SKM-1 treated with dmso at 0.1 percent for 144 hours (cell line): ENCODE data around the gene SUPT5H.

Experiments used
- DNase-seq: peaks from one replicate; lab custom pipeline; 2025; ENCODE audit not compliant: unreplicated experiment; lab: John Stamatoyannopoulos, UW

The SUPT5H gene

DNA sequence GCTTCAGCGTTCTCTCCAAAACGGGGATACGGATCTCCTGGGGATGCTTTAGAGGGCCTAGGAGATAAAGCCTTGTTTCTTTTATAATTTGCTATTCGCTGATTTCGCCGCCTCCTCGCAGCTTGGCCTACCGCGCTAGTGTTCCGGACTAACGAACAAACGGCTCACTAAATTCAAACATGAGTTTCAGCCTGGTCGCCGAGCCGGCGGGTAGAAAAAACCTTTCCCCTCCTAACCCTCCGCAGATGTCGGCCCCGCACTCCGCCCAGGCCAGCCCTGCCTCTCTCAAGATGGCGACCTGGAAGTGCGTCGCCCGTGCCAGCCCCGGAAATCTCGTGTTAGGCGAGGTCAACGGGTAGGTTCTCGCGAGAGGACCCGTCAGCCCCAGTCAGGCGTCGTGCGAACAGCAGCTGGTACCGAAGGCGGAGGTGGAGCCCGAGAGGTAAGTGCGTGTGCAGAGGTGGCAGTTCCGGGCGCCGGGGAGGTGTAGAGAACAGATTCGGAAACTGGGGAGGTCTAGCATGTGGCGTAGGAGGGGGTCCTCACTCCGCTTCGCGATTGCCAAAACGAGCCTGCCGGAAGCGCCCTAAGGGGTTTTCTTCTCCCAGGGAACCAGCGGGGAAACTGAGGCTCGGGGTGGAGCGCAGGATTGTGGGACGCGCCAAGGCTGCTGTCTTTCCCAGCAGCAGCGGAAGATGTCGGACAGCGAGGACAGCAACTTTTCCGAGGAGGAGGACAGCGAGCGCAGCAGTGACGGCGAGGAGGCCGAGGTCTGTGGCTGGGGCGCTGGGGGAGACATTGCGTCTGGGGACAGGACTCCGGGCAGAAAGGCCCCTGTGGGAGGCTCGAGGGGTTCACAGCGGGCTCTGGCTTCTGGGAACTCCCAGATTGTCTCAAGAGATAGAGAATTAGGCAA is at the start of gene SUPT5H:
Gene SUPT5H (plus strand): TSS at position 387 of the 916 bp plus-strand sequence. CDS start 309 bp downstream, at position 696.
- peak; percentile 94 for DNase-seq

DNA sequence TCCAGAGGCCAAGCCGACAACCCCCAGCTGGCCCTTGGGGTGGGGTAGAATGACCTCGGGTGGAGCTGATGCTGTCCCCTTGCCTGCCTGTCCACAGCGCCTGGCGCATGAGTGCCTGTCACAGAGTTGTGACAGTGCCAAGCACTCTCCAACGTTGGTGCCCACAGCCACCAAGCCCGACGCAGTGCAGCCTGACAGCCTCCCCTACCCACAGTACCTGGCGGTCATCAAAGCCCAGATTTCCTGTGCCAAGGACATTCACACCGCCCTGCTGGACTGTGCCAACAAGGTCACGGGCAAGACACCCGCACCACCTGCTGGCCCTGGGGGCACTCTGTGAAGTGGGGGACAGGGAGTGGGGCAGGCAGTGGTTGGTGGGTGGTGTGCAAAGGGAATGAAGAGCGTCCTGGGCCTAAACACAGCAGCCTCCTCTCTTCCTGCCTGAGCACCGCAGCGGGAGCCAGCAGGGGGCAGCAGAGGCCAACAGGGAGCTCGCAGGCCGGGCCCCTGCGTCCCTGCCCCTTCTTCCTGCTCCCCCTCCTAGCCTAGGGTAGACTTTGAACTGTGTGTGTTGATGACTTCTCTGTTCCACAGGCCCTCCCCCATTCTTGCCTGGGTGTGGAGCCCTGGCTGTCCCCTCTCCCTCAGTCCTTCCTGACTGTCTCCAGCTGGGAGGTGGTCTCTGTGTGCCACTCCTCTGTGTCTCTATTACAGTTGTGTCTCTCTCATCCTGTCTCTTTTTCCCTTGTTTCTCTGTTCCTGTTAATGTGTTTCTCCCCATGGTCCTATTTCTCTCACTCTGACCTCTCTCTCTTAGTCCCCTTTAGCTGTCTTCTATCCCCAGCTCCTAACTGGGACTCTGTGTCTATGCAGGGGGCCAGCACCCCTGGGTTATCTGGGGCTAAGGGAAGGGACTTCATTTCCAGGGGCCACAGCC is 47.8 kb upstream of the SUPT5H start:
- peak; percentile 87 for DNase-seq

DNA sequence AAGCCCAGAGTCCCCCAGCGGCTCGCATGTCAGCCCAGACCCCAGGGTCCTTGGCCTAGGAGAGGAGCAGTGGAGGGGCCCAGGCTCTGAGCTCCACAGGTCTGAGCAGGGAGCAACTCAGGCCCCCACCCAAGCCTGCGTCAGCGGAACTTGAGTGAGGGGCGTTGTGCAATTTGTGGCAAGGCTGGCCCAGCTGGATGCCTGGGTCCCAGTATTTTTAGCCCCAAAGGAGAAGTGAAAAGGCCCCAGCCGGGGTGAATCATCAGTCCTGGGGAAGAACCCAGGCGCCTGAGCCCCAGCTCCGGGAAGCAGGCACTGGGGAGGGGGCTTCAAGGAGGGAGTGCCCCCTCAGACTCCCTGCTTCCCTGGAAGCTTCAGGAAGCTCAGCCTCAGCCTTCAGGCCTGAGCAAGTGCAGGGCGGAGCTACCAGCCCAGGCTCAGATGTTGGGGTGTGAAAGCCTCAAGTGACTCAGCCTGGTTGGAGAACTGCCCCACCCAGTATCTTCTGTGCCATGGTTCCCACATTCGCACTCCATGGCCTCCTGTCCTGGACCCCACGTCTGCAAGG is 47.0 kb upstream of the SUPT5H start:
- DNase-seq: peak; percentile 86

DNA sequence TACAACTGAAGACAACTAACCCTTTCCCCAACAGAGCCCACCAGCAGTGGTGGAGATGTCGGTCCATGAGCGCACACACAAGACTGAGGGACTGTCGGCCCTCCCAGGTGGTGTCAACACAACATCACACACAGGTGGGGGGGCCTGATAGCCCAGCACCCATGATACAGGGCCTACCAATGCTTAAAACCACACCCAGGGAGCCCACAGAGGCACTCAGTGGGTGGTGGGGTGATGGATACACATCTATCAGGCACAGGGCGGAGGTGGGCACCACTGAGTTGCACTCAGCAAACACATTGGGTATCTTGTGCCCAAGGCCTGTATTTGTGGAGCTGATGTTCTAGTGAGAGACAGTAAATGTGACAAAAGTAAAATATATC is 45.7 kb upstream of the SUPT5H start:
- no peak for DNase-seq

DNA sequence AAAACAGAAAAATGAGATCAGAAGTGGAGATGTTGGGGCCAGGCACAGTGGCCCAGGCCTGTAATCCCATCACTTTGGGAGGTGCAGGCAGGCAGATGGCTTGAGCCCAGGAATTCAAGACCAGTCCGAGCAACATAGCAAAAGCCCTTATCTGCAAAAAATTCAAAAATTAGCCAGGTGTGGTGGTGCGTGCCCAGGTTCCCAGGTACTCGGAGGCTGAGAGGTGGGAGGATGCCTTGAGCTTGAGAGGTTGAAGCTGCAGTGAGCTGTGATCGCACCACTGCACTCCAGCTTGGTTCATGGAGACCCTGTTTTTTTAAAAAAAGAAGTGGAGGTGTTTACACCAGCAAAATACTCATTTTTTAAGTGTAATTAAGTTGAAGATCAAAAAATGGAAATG is 45.3 kb upstream of the SUPT5H start:
- no peak for DNase-seq

DNA sequence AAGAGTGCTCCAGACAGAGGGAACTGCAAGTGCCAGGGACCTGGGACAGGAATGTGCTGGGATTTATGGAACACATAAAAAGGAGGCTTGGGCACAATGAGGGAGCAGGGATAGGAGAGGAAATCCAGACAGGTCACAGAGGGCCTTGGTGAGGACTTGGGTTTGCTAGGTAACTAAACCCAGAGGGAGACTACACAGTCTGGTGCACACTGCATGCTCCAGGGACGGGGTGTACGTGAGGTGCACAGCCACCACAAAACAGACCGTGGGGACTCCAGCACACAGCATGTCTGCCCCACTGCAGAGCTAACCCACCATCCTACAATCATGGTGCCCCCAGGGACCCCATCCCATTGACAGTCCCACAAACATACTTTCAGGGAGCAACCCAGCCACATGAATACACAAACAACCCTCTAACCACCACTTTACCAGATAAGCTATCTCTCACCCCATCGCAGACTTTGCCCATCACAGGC is 44.3 kb upstream of the SUPT5H start:
- DNase-seq: no peak

DNA sequence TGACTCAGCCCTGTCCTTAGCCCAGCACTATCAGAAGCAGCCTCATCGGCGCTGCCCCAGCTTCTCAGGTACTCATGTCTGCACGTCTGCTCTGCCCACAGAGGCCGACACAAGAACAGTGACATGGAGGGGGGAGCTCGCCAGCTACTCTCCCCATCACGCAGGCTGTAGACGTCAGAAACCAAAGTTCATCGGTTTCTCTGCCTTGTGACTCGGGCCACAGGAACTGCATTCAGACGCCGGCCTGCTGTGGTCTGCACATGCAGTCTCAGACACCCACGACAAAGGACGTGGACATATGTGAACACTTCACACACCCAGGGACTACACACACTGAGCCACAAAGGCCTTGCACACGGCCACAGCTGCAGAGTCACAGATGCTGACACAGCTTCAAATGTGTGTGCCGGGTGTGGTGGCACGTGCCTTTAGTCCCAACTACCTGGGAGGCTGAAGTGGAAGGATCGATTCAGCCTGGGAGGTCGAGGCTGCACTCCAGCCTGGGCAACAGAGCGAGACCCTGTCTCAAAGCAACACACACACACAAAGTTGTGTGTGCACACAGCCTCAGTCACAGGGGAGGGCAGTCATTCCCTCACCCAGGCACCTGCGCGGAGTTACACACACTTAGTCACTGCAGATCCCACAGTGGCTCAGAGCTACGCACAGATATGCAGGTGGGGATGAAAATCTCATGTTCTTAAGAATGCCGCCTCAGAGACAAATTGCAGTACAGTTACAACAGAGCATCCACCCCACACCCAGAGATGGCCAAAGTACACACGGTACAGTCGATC is 43.6 kb upstream of the SUPT5H start:
- no peak for DNase-seq

DNA sequence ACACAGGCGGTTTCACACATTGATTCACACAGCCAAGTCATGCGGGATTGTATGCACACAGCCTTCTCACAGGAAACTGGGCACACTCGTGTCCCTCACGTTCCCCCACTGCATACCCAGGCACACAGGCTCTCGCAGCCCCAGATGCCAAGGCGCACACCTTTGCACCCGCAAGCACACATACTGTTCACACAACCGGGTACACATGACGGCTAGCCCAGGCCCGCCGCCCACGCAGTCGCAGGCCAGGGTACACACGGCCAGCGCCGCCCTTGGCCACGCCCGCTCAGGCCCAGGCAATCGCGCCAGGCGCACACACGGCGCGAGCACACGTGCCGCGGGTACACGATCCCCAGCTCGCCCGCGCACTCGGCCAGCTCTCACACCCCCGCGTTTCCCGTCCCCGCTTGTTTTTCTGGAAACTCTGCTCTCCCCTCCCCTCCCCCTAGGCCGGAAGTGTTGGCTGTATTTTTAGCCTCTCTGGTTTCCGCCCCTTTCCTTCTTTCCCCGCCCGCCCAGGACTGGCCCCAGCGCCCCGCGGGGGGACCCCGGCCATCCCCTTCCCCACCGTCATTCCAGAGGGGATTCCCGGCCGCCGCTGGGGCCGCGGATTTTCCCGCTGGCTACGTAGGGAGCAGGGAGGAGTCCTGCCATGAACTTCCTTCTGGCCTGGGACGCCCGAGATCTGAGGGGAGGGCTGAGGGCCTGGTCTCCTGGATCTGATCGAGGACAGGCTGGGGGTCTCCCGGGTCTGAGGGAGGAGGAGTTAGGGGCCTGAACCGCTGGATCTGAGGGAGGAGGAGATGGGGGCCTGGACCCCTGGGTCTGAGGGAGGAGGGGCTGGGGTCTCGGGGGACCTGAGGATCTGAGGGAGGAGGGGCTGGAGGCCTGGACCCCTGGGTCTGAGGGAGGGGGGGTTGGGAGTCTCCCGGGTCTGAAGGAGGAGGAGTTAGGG is 42.8 kb upstream of the SUPT5H start:
- peak; percentile 80 for DNase-seq

DNA sequence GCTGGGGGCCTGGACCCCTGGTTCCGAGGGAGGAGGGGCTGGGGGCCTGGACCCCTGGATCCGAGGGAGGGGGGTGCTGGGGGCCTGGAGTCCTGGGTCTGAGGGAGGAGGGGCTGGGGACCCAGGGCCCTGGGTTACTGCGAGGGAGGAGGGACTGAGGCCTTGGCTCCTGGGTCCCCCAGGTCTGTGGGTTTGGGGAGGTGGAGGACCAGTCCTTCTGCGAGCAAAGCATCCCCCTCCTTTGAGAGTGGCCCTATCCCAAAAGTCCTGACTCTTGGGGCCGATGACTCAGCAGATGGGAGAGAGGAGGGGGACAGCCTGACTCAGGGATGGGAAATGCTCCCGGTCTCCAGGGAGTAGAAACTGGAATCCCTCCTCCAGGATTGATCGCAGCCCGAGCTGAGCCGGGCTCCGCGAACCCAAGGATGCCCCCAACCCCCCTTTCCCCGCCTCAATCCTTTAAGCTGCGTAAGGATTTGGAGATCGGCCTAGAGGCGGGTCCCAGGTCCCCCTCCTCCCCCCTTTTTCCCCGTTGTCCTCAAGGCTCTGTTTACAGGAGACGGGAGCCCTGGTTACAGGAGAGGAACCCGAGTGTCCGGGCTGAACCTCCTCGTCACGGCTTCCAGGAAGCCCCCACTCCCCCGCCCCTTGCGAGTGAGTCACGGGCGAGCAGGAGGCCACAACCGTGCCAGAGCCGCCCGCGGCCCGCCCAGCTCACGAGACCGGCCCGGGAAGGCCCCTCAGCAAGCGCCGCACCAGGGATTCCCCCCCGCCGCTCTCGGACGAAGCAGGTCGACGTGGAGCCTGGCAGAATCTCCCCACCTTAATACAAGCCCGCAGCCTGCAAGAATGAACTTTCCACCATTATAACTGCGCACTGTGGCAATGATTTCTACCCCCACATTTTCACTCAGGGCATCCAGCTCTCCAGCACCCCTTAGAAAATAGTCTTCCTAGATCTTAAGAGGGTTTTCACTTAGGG is 41.8 kb upstream of the SUPT5H start:
- DNase-seq: peak; percentile 78

DNA sequence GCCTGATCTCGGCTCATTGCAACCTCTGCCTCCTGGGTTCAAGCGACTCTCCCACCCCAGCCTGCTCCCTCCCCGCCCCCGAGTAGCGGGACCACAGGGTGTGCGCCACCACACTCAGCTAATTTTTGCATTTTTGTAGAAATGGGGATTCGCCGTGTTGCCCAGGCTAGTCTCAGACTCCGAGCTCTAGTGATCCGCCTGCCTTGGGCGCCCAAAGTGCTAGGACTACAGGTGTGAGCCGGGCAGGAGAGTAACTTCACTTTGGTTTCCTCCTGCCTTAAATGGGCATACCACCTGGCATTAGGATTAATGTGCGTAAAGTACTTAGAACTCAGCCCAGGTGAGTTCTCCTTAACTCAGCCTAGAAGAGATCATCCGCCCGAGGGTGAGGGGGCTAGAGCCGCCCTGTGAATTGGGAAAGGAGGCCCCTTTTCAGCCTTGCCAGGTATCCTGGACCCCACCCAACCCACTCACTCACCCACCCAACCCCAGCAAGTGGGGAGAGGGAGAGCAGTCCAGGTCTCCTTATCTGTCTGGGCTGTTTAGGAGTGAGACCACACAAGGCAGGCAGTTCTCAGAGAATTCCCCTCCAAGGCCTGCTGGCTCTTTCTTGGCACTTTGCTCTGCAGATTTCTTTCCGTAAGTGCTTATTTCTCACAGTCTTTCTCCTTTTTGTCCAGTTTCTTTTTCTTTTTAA is 40.0 kb upstream of the SUPT5H start:
- DNase-seq: no peak

DNA sequence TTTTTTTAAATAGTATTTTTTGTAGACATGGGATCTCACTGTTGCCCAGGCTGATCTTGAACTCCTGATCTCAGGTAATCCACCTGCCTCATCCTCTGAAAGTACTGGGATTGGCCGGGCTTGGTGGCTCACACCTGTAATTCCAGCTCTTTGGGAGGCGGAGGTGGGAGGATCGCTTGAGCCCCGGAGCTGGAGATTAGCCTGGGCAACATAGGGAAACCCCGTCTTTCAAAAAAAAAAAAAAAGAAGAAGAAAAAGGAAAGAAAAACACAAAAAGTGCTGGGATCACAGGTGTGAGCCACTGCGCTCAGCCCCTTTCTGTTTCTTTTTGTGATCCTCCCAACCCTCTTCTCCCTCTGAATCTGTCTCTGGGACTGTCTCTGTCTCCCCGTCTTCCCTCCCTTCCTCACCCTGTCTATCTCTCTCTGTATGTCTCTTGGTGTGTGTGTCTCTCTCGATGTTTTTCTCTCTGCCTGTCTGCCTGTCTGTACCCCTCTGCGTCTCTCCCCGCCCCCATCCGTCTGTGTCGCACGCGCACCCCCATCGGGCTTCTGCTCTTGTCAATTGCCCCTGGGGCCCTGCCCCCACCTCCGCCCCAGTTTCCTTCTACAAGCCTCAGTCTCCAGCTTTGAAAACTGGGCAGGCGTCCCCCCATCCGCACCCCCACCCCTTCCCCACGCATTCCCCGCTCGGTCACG is 39.3 kb upstream of the SUPT5H start:
- DNase-seq: peak; percentile 71

DNA sequence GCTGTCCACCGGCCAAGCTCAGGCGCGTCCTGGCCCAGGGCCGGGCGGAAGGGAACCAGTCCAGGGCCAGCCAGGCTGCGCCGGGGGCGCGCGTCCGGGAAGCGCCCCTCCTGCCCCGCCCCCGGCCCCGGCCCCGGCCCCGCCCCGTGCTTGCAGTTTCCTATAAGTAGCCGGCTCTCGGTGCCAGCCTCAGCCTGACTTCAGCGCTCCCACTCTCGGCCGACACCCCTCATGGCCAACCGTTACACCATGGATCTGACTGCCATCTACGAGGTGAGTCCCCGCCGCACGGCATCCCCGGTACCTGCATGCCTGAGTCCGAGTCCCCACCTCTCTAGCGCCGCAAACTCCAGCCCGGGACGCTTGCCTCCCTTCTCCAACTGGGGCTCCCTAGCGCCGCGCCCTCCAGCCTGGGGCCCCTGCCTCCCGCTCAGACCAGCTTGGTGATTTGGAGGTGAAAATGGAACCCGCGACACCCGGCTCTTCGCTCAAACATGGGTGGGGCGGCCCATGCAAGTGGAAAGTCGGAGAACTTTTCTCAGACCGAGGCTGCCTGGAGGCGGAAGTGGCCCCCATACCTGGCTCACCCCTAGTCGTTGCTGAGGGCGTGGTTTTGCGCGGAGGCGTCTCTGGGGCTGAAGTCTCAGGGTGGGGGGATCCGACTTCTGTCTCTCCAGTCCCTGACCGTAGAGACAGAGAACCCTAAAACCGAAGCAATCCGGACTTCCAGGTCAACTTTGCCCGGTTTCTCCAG is 38.5 kb upstream of the SUPT5H start, which contains the start of gene ZFP36:
Gene ZFP36 (plus strand): TSS at position 192 of the 754 bp plus-strand sequence. CDS start 58 bp downstream, at position 250.
- DNase-seq: peak; percentile 71

DNA sequence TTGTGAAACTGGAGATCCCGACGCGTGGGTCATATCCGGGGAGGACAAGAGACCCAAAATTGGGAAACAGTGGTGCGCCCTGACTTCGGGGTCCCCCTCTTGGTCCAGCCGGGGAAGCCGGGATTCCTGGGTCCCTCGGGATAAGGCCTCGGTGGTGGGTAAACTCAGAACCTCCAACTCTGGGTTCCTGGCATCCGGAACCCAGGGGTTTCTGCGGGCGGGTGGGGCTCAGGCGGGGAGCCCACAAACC is 38.0 kb upstream of the SUPT5H start:
- no peak for DNase-seq

DNA sequence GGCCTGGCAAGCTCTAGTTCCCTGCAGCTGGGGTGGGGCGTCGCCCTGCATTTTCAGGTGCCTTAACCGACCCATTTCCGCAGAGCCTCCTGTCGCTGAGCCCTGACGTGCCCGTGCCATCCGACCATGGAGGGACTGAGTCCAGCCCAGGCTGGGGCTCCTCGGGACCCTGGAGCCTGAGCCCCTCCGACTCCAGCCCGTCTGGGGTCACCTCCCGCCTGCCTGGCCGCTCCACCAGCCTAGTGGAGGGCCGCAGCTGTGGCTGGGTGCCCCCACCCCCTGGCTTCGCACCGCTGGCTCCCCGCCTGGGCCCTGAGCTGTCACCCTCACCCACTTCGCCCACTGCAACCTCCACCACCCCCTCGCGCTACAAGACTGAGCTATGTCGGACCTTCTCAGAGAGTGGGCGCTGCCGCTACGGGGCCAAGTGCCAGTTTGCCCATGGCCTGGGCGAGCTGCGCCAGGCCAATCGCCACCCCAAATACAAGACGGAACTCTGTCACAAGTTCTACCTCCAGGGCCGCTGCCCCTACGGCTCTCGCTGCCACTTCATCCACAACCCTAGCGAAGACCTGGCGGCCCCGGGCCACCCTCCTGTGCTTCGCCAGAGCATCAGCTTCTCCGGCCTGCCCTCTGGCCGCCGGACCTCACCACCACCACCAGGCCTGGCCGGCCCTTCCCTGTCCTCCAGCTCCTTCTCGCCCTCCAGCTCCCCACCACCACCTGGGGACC is 37.6 kb upstream of the SUPT5H start:
- no peak for DNase-seq

DNA sequence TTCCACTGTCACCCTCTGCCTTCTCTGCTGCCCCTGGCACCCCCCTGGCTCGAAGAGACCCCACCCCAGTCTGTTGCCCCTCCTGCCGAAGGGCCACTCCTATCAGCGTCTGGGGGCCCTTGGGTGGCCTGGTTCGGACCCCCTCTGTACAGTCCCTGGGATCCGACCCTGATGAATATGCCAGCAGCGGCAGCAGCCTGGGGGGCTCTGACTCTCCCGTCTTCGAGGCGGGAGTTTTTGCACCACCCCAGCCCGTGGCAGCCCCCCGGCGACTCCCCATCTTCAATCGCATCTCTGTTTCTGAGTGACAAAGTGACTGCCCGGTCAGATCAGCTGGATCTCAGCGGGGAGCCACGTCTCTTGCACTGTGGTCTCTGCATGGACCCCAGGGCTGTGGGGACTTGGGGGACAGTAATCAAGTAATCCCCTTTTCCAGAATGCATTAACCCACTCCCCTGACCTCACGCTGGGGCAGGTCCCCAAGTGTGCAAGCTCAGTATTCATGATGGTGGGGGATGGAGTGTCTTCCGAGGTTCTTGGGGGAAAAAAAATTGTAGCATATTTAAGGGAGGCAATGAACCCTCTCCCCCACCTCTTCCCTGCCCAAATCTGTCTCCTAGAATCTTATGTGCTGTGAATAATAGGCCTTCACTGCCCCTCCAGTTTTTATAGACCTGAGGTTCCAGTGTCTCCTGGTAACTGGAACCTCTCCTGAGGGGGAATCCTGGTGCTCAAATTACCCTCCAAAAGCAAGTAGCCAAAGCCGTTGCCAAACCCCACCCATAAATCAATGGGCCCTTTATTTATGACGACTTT is 36.8 kb upstream of the SUPT5H start:
- no peak for DNase-seq
